ENCODE measurements around the gene IP6K1.
"Not testable (repeated sequence)": the region's sequence is repeated elsewhere in the genome, so short reads cannot be mapped to it uniquely, and the experiment has no call there.

The IP6K1 gene

DNA sequence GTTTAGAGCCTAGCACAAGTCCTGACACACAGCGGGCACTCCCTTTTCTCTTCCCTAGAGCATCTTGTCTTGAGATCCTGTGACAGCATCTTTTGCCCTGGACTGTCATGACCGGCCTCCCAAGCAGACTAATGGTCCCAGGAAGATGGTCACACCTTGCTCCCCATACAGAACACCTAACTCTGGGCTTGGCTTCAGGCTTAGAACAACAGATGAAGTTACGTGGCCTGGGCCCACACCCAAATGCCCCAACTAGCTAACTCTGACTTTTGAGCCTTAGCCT lies 781 bp upstream of the IP6K1 start:
- TF ChIP-seq, protein P1, sequence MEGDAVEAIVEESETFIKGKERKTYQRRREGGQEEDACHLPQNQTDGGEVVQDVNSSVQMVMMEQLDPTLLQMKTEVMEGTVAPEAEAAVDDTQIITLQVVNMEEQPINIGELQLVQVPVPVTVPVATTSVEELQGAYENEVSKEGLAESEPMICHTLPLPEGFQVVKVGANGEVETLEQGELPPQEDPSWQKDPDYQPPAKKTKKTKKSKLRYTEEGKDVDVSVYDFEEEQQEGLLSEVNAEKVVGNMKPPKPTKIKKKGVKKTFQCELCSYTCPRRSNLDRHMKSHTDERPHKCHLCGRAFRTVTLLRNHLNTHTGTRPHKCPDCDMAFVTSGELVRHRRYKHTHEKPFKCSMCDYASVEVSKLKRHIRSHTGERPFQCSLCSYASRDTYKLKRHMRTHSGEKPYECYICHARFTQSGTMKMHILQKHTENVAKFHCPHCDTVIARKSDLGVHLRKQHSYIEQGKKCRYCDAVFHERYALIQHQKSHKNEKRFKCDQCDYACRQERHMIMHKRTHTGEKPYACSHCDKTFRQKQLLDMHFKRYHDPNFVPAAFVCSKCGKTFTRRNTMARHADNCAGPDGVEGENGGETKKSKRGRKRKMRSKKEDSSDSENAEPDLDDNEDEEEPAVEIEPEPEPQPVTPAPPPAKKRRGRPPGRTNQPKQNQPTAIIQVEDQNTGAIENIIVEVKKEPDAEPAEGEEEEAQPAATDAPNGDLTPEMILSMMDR (IDR thresholded peaks at IDR 0.05; ENCODE audit: low read length, missing control alignments) = no peak
- H3K4me3 ChIP-seq (replicated peaks; ENCODE audit: low read depth, low read length) = no peak overlapping the region
- DNase-seq (ENCODE audit: low read depth) = no peak

DNA sequence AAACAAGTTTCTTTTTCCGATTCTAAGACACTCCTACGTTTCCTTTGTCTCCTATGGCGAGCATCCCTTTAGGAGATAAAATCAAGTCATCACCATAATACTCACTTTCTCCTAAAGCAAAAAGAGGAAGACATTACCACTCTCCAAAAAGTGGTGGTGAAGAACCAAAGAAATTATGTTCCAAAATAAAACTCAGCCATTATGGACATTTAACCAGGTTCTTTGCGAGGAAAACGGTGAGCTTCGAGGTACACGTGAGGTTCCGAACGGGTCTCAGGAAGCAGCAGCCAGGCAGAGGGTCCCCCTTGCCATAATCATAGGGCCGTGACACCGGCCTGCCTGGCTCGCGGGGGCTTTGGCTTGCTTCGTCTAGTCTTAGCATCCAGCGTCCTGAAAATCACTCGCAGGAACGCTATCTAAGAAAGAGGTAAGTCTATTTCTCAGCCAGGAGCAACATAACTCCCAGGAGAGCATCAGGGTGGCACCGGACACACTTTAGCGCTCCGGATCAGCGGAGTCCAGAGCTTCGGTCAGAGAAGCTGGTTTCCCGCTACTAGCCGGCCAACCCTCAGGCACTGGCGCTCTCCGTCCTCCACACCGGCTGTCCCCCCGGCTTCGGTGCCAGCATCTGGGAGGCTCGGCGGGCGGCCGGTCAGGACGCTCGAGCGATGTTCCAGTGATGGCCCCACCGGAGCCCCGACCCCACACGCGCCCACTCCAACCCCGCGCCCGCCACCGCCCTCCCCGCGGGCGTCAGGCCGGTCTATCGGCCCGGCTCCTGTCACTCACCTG lies 581 bp downstream of the IP6K1 start:
- TF ChIP-seq, protein P1 (IDR thresholded peaks at IDR 0.05; ENCODE audit: low read length, missing control alignments) = no peak
- DNase-seq (ENCODE audit: low read depth) = peak; percentile 39

GRCh38 chr3:49782277-49782676 lies 4.1 kb downstream of the IP6K1 start:
- DNase-seq (ENCODE audit: low read depth); H3K4me3 ChIP-seq (replicated peaks; ENCODE audit: low read depth, low read length): not testable (repeated sequence)

More for the DNA sequence above, 581 bp downstream of the IP6K1 start:
- peak overlapping the region; percentile 88 for H3K4me3 ChIP-seq (replicated peaks; ENCODE audit: low read depth, low read length)

DNA sequence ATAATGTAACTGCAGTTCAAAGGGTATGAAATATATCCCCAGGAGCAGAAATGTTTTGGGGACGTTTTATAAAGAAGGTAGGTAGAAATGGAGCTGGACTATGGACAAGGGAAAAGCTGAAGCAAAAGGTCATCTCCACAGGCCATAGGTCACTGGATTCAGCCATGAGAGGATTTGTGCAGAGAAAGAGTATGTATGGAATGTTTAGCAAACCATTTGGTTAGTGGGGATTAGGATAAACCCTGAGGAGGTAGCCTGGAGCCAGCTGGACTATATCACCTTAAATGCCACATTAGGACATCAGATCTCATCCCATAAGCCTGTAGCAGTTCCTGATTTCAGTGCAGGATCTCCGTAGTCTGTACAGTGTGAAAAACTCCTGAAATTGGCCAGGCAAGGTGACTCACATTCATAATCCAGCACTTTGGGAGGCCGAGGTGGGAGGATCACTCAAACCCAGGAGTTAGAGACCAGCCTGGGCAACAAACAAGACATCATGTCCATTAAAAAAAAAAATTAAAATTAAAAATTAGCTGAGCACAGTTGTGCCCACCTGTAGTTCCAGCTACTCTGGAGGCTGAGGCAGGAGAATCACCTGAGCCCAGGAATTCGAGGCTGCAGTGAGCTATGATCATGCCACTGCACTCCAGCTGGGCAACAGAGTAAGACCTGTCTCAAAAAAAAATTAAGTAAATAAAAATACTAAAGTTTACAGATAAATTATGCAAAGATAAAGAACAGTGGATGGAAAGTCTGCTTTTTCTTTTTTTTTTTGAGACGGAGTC lies 4.7 kb downstream of the IP6K1 start:
- TF ChIP-seq, protein P1 (IDR thresholded peaks at IDR 0.05; ENCODE audit: low read length, missing control alignments) = no peak
- no peak overlapping the region for H3K4me3 ChIP-seq (replicated peaks; ENCODE audit: low read depth, low read length)
- no peak for DNase-seq (ENCODE audit: low read depth)

DNA sequence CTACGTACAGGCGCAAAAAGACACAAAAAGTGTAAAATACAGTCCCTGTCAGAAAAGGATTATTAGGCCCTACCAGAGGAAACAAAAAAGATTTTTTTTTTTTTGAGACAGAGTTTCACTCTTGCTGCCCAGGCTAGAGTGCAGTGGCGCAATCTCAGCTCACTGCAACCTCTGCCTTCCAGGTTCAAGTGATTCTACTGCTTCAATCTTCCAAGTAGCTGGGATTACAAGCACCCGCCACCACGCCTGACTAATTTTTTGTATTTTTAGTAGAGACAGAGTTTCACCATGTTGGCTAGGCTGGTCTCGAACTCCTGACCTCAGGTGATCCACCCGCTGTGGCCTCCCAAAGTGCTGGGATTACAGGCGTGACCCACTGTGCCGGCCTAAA lies 5.4 kb downstream of the IP6K1 start:
- not testable (repeated sequence) for DNase-seq (ENCODE audit: low read depth); H3K4me3 ChIP-seq (replicated peaks; ENCODE audit: low read depth, low read length)

- H3K4me3 ChIP-seq (replicated peaks; ENCODE audit: low read depth, low read length) = no peak overlapping the region
- TF ChIP-seq, protein P1 (IDR thresholded peaks at IDR 0.05; ENCODE audit: low read length, missing control alignments) = no peak
These were observed 6.0 kb downstream of the IP6K1 start for GRCh38 chr3:49780080-49780974.

GRCh38 chr3:49779358-49780079 lies 6.8 kb downstream of the IP6K1 start:
- no peak for DNase-seq (ENCODE audit: low read depth)
- TF ChIP-seq, protein P1 (IDR thresholded peaks at IDR 0.05; ENCODE audit: low read length, missing control alignments) = no peak
- no peak overlapping the region for H3K4me3 ChIP-seq (replicated peaks; ENCODE audit: low read depth, low read length)

More at GRCh38 chr3:49780080-49780974, 6.0 kb downstream of the IP6K1 start:
- DNase-seq (ENCODE audit: low read depth) = no peak

- H3K4me3 ChIP-seq (replicated peaks; ENCODE audit: low read depth, low read length); DNase-seq (ENCODE audit: low read depth): not testable (repeated sequence)
These were observed 10.2 kb downstream of the IP6K1 start for GRCh38 chr3:49776101-49776500.
